Body of pancreas (tissue), 4 donors: ENCODE results near the gene COL26A1. TPM values are rescaled to one million over a fixed set of nuclear protein-coding genes. Genes with fewer than 3 reads are reported as not detected.
A peak's percentile ranks its signal among the peaks of the same experiment; 100 is the strongest.

Experiments
- ATAC-seq: fragments of 150-250 bp; one replicate; pipeline ENCODE4 v1.9.1; 2016
- DNase-seq, 4 donors: peaks; one replicate each; pipeline ENCODE4 v3.0.0-alpha.2; 2019
- H3K27ac ChIP-seq, 4 donors: fragments of 200-600 bp; sonication (generic); 1 replicate in 3 of 4; 2 replicates in 1 of 4; pipeline versions ENCODE4 v1.5.1 to v1.6.1; 2016 to 2019; ENCODE audit warnings: mild to moderate bottlenecking in 1 of 4, mixed read lengths in 1 of 4, moderate library complexity in 1 of 4
- H3K27me3 ChIP-seq, 2 donors: fragments of 200-600 bp; sonication (generic); one replicate each; pipeline ENCODE4 v1.6.0; 2016; ENCODE audit warnings: mild to moderate bottlenecking in 1 of 2
- H3K36me3 ChIP-seq, 2 donors: fragments of 200-600 bp; sonication (generic); replicated peaks in 1 of 2; 2 replicates each; pipeline ENCODE4 v1.5.1; 2016; ENCODE audit warnings: low read depth in 2 of 2; ENCODE audit not compliant: insufficient read depth in 1 of 2
- H3K4me1 ChIP-seq: fragments of 200-600 bp; sonication (generic); one replicate; pipeline ENCODE4 v1.6.0; 2016
- H3K4me3 ChIP-seq, 2 donors: fragments of 200-600 bp; sonication (generic); 1 replicate in 1 of 2; 2 replicates in 1 of 2; pipeline ENCODE4 v1.5.1; 2016 to 2019
- H3K9me3 ChIP-seq, 3 donors: fragments of 200-600 bp; sonication (generic); 1 replicate in 2 of 3; 2 replicates in 1 of 3; pipeline ENCODE4 v1.5.1; 2016
- POLR2A ChIP-seq, 3 donors: fragments of 450-650 bp; IDR thresholded peaks; one replicate each; pipeline ENCODE4 v1.6.1; 2016; ENCODE audit warnings: antibody characterized with exemption in 3 of 3, mild to moderate bottlenecking in 2 of 3
- WGBS, 2 donors: methylation state at CpG; one replicate each; pipeline ENCODE4 v1.1.5; 2017; 5-methylcytosine and 5-hydroxymethylcytosine counted together
- intact Hi-C: fragments of 100-400 bp; cut with DNase I; formaldehyde crosslinking; loops from one replicate; pipeline ENCODE4 v1.15.1; 2023
- total RNA-seq, 2 donors: library from RNA; depleted of rRNA; stranded (reverse); fragments of >200 nt; gene quantifications; one replicate each; pipeline ENCODE4 v1.1.0, GENCODE V29; 2016
- TF ChIP-seq, protein P1 (sequence below), 7 experiments: fragments of 450-650 bp in 4 of 7; fragments of 200-600 bp in 3 of 7; sonication (generic) in 3 of 7; IDR thresholded peaks; one replicate each; pipeline ENCODE4 v1.5.1; 2016 to 2019; ENCODE audit warnings: antibody characterized with exemption in 7 of 7

Gene COL26A1
- total RNA-seq, 2 donors from 2014 or later = 0.78 to 2.0 TPM

DNA sequence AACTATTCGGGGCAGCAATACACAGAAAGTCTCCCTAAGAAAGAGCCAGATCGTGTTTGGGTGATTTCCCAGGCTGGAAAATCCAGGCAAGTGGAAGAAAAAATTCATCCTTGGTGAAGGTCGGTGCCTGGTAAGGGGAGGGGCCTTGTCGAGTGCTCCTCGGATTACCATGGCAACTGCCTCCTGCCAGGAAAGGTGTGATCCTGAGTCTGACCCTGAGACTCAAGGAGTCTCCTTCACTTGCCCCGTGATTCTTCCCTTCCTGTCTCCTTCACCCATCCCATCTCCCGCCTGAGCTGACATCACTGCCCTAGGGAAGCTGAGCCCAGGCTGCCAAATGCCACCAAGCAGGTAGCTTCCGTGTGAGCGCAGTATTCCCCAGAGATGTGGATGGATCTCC, 154.2 kb downstream of the COL26A1 start:
- WGBS, 2 donors = 67 to 85% methylated on average over 9 of the region's 9 CpGs
- no peak for TF ChIP-seq POLR2A (IDR thresholded peaks at IDR 0.05)
- TF ChIP-seq, protein P1, sequence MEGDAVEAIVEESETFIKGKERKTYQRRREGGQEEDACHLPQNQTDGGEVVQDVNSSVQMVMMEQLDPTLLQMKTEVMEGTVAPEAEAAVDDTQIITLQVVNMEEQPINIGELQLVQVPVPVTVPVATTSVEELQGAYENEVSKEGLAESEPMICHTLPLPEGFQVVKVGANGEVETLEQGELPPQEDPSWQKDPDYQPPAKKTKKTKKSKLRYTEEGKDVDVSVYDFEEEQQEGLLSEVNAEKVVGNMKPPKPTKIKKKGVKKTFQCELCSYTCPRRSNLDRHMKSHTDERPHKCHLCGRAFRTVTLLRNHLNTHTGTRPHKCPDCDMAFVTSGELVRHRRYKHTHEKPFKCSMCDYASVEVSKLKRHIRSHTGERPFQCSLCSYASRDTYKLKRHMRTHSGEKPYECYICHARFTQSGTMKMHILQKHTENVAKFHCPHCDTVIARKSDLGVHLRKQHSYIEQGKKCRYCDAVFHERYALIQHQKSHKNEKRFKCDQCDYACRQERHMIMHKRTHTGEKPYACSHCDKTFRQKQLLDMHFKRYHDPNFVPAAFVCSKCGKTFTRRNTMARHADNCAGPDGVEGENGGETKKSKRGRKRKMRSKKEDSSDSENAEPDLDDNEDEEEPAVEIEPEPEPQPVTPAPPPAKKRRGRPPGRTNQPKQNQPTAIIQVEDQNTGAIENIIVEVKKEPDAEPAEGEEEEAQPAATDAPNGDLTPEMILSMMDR (IDR thresholded peaks at IDR 0.05) = no peak
- Histone ChIP-seq H3K9me3 (no peaks in the 10 kb centered on the region), H3K27ac (no peak overlapping the region), H3K4me3 (no peak overlapping the region), H3K4me1 (no peaks in the 10 kb centered on the region), H3K36me3 (no peaks in the 10 kb centered on the region), H3K27me3 (no peaks in the 10 kb centered on the region)
- no peak for ATAC-seq
- intact Hi-C loops = no loop called here
- no peak for DNase-seq

DNA sequence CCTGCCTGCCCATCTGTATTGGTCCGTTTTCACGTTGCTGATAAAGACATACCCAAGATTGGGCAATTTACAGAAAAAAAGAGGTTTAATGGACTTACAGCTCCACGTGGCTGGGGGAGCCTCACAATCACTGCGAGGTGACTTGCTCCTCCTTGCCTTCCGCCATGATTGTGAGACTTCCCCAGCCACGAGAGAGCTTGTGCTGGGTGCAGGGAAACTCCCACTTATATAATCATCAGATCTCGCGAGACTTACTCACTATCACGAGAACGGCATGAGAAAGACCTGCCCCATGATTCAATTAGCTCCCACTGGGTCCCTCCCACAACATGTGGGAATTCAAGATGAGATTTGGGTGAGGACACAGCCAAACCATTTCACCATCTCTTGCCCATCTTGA, 154.6 kb downstream of the COL26A1 start:
- intact Hi-C loops = no loop called here
- Histone ChIP-seq H3K27me3 (no peaks in the 10 kb centered on the region), H3K9me3 (no peaks in the 10 kb centered on the region), H3K27ac (no peak overlapping the region), H3K36me3 (no peaks in the 10 kb centered on the region), H3K4me3 (no peak overlapping the region), H3K4me1 (no peaks in the 10 kb centered on the region)
- no peak for ATAC-seq
- DNase-seq = no peak
- no peak for TF ChIP-seq POLR2A (IDR thresholded peaks at IDR 0.05)
- TF ChIP-seq, protein P1 (IDR thresholded peaks at IDR 0.05) = no peak
- WGBS, 2 donors = 73 to 85% methylated on average over 9 to 10 of the region's 10 CpGs

DNA sequence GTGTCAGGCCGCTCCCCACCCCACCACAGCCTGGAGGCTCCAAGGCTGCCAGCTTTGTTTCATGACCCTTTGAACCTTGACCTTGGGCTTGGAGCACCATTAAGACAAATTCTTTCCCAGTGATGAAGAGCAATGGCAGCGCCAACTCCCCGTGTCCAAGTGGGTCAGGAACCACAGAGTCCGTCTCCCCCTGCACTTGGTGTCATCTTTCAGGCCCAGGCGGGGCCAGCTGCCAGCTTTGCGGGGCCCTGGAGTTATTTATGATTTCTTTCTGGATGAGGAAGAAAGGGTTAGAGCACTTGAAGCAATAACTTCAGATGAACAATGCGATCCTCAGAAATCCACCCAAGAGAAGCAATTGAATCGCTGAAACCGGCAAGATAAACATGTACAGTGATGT, 155.7 kb downstream of the COL26A1 start:
- 63 to 80% methylated on average over 9 of the region's 9 CpGs for WGBS, 2 donors
- no peak for TF ChIP-seq POLR2A (IDR thresholded peaks at IDR 0.05)
- Histone ChIP-seq H3K36me3 (no peaks in the 10 kb centered on the region), H3K9me3 (no peaks in the 10 kb centered on the region), H3K4me3 (no peak overlapping the region), H3K4me1 (no peaks in the 10 kb centered on the region), H3K27me3 (no peaks in the 10 kb centered on the region), H3K27ac (no peak overlapping the region)
- ATAC-seq = no peak
- intact Hi-C loops = no loop called here
- DNase-seq = peak in 1 of 4 donors; percentile 8

DNA sequence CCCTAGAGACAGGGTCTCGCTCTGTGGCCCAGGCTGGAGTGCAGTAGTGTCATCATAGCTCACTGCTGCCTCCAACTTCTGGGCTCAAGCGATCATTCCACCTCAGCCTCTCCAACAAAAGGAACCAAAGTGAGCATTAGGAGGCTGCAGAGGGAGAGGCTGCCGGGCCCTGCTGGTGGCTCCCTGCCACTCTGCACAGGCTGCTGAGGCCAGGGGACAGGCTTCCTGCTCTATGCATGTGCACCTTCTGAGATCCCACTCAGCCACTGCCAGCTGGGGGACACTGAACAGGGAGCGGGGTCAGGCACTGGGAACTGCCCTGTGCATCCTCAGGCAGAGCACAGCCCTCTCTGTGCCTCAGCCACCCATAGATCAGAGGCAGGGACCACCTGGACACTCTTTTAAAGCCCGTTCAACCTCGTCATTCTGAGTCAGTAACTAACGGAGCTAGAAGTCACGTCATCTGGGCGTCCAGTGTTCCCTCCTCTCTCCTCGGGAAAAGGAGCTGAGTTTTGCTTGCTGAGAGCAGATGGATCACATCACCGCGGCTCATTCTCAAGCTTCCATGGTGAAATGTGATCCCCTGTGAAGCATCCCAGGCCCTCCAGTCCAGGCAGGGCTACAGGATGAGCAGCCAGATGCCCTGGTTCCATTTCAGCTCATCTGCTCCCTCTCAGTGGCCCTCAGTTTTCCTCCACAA, 156.8 kb downstream of the COL26A1 start:
- Histone ChIP-seq H3K4me3 (no peak overlapping the region), H3K27me3 (no peaks in the 10 kb centered on the region), H3K27ac (no peak overlapping the region), H3K36me3 (no peaks in the 10 kb centered on the region), H3K9me3 (no peaks in the 10 kb centered on the region), H3K4me1 (no peaks in the 10 kb centered on the region)
- TF ChIP-seq POLR2A (IDR thresholded peaks at IDR 0.05) = no peak
- TF ChIP-seq, protein P1 (IDR thresholded peaks at IDR 0.05) = no peak
- WGBS, 2 donors = 67 to 82% methylated on average over 10 to 12 of the region's 12 CpGs
- intact Hi-C loops = no loop called here
- ATAC-seq (no peak), DNase-seq (peak in 1 of 4 donors; percentile 7)

DNA sequence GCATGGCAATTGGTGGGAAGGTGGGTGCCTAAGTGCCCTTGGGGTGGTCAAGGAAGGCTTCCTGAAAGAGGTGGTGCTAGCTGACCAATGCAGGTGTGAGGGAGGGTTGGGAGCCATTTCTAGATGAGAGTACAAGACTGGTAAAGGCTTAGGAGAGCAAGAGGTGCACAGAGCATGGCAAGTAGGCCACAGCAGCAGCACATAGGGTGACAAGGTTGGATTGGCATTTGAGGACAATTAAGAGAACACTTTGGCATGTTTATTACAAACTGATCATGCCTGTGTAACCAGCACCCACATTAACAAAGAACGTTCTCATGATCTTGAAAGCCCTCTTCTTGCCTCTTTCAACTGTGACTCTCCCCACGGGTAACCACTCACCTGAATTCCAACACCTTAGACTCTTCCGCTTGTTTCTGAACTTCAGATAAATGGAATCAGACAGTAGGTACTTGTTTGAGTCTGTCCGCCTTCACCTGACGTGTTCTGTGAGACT, 158.8 kb downstream of the COL26A1 start:
- intact Hi-C loops = no loop called here
- H3K4me3 ChIP-seq = no peak overlapping the region
- H3K4me1 ChIP-seq = no peaks in the 10 kb centered on the region
- no peak for ATAC-seq
- no peaks in the 10 kb centered on the region for H3K9me3 ChIP-seq
- H3K27ac ChIP-seq = no peak overlapping the region
- H3K27me3 ChIP-seq = no peaks in the 10 kb centered on the region
- no peak for DNase-seq
- 76 to 81% methylated on average over 5 of the region's 5 CpGs for WGBS, 2 donors
- TF ChIP-seq, protein P1 (IDR thresholded peaks at IDR 0.05) = no peak
- TF ChIP-seq POLR2A (IDR thresholded peaks at IDR 0.05) = no peak
- no peaks in the 10 kb centered on the region for H3K36me3 ChIP-seq
